NOMO-1 (cell line): ENCODE data around the gene C1orf21.
"Not testable (repeated sequence)": the region's sequence is repeated elsewhere in the genome, so short reads cannot be mapped to it uniquely, and the experiment has no call there.

ENCODE experiments used
- DNase-seq, 2 experiments: peaks; one replicate each; lab custom pipeline; 2025; ENCODE audit not compliant: unreplicated experiment in 2 of 2; lab: John Stamatoyannopoulos, UW

The C1orf21 gene

DNA sequence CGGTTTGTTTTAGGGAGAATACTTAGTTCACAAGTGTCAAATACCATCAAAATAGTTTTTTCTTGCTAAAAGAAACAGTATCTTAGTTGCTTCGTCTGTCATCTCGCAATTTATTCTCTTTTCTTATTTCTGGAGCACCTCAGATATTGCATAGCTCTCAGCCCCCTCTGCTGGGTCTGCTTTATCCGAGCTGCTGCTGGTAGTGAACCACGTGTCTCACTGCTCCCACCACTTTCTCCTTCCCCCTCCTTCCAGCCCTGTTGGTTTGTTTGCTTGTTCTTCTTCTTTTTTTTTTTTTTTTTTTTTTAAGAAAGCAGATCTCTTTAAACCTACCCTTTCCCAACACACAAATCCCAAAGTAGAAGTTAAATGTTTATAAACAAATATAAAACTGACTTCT lies 197.0 kb downstream of the C1orf21 start:
- DNase-seq: no peak

DNA sequence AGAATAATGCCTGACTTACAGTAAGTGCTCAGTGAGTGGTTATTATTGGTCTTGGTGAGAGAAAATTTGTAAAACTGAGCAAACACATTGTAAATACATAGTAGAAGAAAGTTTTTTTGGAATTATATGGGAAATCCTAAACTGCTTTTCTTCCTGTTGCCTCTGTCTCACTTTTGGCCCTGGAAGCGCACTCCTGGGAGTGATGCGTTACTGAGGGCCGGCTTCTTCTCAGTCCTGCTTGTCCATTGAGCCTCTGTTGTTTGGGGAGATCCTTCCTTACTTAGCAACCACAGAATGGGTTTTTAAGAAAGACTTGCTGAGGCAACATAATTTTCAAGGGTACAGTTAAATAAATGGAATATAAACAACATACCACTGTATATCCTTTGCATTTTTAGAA lies 201.9 kb downstream of the C1orf21 start:
- DNase-seq: no peak

DNA sequence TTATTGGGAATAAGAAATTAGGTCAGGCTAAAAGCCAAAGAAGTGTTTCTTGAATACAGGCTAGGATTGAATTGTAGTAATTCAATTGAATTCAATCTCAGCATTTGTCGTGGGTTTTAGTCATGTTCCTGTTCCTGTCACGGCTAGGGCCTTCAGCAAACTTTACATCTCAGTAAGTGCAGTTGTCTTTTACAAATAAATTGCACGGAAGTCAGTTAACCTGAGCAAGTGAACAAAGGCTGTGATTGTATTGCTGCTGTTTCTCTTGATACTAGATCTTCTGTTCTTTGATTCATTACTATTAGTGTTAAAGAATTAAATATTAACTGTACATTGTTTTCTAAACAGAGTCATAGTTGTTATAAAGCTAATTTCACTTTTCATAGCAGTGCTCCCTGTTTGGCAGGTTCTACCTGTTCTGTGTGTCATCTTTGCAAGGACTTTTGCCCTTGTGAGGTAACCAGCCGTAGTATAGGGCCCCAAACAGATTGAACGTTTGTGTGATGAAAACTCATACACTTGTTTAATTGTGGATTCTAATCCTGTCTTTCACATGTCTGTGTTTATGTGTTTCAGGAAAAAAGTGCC lies 203.4 kb downstream of the C1orf21 start:
- no peak for DNase-seq

DNA sequence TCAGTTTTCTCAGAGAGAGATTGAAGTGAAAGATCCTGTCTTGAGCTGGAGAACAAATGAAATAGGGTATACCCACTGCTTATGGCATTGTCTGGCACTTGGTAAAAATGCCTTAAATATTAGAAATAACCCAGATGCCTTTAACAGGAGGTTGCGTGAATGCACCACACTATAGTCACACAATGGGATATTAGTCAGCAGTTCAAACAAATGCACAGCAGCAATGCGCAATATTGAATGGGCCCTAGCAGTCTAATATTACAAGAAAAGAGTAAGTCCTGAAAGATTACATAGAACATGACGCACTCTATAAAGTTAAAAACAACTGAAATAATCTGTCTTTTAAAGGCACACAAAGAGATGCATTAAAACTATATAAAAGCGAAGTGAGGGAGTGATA lies 206.8 kb downstream of the C1orf21 start:
- no peak for DNase-seq

DNA sequence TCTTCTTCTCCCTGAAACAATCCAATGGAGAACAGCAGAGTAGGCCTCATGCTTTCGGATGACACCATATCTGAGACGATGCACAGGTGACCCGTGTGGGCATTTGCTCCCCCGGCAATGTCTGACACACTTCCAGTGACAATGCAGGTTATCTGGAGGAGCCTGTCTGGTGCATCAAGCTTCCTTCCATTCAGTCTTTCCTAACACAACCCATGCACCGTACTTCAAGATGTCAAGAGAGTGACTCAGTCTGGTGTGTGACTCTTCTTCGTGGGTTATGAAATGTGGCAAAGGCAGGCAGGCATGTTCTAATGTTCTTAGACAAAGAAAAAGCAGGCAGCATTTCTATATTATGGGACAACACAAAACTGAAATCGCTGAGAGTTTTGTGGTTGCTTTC lies 208.8 kb downstream of the C1orf21 start:
- DNase-seq: no peak

DNA sequence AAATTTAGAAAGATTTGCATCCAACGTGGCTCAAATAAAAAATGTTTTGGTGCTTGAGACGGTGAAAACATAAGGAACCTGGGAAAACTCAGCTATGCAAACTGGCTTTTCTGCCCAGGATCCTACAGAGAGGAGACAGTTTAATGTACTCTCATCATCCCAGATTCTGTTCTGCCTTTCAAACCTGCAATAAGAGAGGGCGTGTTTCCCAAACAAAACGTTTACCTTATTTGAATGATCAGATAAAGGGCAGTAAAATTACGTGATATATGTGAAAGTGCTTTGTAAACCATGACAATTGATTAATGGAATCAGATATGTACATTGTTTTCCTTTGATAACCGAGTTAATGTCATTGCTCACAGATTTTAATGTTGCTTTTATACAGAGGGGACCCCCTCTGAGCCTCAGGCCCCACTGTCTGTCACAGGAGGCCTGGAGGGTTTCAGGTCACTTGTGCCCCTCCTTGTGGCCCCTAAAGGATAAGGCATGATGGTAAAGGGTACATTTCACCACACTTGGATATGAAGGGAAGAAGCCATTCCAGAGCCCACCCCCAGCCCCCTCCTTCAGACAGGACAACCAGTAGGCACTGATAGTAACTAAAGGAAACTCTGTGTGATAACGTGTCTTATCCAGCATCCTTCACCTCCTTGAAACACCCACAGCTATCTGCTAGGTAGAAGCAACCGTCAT lies 210.3 kb downstream of the C1orf21 start:
- no peak for DNase-seq

DNA sequence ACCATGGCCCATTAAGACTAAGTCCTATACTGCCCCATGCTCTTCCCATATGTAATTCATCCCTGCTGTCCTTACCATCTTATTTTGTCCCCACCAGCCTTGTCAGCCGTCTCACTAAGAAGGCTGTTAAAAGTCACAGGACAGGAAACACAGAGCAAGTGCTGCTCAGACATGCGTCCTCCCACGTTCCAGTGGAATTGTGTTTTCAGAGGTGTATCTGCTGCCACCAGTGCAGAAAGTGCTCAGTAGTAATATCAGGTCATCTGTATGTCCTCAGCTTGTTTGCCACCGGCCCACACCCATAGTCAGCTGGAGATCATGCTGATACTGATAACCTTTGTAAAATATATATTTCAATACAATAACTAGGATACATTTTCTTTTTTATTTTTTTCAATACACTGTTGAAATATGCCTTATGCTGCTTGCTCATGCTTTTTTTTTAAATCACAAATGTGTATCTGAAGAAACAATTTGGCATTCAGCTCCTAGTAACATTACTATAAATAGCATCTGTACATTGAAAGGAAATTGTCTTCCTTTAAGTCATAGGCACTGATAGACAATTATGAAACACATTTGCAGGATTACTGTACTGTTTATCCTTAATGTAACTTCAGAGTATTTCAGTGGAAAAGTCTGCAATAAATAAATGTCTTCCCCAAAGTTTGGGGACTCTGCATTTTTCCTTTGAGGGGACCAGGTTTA lies 211.0 kb downstream of the C1orf21 start:
- DNase-seq: no peak

DNA sequence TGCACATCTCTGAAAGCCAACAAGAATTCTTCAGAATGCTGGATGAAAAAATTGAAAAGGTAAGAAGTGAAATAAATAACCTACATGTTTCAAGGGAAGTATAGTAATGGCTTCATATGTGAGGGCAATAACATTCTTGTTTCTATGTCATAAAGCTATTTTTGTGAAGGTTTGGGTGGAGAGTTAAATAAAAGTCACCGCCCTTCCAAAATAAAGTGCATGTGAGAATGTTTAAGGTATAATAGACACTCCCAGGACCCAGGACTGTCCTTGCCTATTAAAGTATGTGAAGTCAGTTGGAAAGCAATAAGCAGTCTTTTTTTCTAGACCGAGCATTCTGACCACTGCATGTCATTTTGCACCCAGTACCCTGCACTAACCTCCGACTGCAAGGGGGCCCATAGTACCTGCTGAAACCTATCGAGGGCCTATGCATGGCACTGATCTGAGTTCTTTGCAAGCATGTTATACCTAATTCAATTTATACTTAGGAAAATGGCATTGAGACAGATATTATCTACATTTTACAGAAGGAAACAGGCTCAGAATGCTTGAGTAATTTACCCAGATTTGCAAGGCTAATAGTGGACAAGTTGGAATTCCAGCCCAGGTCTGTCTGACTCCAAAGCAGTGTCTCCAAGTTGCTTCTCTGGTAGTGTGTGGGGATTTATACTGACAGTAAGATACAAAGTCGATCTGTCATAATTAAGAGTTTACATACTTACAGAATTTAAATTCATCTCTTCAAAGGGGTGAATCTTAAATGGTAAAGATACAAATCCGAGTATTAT lies 211.8 kb downstream of the C1orf21 start:
- DNase-seq: no peak

DNA sequence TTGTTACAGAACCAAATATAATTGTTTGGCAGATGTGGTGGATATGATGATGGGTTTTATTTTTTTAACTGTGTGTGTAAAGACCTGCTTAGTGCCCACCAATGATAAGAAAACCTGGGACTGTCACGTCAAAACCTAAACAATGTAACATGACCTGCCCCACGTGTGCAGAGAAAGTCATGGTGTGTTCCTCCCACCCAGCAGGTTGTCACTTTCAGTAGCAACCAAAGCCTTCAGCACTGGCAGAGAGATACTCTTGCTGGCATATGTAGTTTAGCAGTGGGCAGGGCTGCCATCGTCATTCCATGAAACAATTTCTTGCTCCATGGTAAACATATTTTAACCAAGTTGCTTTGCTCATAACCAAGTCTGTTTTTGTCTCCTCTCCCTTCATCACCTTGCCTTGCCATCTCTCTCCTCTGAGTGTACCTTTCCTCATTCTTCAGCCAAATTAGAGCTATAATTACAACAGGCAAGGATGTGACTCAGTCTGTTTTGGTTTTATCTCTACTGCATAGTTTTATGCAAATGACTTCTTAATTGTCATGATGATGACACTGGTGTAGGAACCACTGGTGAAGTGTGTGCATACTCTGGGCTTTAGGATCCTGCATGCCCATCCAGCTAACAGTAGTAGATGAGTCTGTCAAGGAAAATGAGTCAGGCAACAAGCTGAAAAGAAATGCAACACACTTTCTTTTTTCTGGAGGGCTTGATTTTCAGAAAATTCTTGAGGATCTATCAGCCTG lies 217.5 kb downstream of the C1orf21 start:
- DNase-seq: peak in 1 of 2 experiments; percentile 7

DNA sequence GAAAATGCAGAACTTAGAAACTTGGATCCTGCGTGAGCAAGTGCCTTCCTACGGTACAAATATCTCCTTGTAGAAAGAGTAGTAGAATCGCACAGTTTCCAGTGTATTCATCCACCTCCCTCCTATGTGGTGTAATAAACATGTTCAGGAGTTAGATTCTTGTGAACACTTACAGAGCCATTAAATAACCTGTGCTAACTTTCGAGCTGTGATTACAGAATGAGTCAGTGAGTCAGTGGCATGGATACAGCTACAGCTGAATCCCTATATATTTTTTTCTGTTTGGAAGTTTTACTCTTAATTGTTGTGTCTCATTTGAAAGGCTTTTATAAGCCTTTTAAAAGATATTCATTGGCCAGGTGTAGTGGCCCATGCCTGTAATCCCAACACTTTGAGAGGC lies 219.1 kb downstream of the C1orf21 start:
- DNase-seq: no peak

DNA sequence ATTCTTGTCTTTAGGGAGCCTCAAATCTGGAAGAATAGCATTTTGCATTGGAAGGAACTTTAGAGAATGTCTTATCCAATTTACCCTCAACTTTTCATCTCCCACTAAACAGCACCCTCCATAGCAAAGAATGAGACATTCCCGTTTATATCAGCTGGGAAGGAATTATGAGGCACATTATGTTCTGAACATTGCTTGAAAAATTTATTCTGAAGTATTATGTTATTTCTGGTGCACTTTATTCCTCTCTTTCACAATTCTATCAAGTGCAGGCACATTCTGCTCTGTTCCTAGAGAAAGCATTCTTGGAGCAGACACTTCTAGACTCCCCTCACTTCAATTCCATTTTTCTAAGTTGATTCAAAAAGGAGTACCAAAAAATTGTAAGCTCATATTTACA lies 220.0 kb downstream of the C1orf21 start:
- DNase-seq: no peak

DNA sequence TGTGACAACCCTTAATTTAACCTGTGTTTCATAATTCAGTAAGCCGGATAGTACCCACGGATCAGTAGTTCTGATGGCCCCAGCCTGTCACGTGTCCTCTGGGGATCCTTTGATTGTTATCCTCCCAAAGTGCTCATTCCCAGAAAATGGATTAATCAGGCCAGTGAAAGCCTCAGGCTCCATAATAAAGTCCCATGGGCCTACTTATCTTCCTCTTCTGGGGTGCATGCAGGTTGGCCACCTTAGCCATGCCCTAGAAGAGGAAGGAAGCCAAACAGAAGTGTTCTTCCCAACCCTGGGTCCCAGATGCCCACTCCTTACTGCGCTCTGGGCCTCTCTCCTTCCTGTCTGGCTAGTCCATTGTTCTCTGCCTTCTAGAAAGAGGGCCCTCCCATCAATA lies 221.8 kb downstream of the C1orf21 start:
- DNase-seq: no peak

DNA sequence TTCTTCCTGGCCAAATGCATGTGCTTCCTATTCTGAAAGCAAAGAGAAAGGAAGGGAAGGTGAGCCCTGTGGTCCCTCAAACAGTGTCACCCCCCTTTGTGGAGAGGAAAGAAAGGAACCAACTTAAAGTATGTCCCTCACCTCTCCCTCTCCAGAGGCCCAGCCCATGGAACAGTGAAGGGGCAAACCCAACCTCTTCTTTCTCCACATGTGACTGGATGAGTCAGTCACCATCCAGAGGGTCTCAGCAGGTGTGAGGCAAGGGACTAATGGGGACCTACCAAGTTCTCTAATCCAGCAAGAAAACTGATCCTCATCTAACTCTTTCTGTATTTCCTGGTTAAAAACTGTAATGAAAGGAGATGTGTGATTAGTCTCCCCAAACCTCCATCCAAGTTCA lies 222.2 kb downstream of the C1orf21 start:
- DNase-seq: no peak

DNA sequence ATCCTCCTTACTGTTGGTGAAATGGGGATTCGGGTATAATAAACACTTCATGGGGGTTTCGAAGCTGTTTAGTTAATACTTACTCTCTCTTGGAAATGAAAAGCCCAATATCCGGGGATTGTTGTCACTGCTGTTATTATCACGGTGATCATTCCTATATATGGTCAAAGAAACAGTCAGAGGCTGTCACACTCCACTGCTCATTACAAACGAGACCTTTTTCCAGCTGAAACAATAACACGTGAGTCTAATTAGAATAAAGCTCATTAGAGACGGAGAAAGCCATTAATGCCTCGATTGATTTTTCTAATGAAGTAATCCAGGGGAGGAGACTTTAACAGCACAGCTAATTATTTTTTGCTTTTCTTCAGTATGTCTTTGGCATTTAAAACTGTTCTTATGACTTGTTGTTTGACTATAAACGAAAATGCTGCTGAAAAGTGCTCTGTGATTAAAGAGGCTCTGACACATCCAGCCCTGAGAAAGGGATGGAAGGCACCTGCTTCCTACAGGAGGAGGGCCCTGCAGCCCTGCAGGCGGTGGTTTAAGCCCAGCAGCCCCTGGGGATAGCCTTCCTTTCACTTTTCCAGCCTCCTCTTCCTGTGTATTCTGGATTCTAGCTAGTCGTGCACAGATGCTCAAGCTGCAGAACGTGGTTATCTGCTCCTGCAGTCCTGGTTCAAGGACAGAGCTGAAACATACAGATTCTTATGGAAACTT lies 224.2 kb downstream of the C1orf21 start:
- no peak for DNase-seq

DNA sequence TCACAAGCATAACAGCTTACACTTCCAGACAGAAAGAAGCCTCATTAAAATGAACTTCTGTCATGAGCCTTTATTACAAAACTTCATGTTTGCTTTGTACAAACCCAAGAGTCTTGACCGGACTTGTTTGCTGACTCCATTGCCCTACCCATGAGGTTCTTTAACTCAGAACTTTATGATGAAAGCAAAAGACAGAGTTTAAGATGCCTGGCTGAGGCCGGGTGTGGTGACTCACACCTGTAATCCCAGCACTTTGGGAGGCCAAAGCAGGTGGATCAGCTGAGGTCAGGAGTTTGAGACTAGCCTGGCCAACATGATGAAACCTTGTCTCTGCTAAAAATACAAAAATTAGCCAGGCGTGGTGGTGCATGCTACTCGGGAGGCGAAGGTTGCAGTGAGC lies 225.4 kb downstream of the C1orf21 start:
- not testable (repeated sequence) for DNase-seq

DNA sequence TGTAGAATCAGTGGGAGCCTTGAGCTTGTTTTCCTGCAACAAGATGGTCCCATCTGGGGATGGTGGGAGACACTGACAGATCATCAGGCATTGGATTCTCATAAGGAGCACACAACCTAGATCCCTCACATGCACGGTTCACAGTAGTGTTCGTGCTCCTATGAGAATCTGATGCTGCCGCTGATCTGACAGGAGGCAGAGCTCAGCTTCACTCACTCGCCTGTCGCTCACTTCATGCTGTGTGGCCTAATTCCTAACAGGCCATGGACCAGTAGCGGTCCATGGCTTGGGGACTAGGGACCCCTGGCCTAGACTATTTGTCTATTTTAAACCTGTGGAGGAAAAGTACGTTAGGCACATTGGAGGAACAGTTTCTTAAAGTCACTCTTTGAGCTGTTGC lies 227.8 kb downstream of the C1orf21 start:
- DNase-seq: no peak

DNA sequence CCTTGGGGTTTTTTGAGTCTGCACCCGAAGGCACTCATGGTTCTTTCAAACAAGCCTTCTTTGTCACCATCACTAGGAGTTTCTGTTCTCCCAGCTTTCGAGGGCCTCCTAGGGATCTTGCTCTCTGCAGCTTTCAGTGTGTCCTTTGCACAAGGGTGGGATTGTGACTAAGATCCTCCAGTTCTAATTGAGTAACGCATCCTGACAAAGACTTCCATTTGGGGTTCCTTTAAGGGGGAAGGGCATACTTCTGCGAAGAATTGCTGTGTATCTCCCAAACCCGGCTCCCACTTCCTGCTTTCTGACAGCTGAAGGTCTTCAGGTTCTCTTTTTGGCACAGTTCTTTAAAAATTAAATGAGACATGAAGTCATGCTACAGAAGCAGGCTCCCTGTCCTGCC lies 228.5 kb downstream of the C1orf21 start:
- peak; percentile 33 to 70 for DNase-seq

DNA sequence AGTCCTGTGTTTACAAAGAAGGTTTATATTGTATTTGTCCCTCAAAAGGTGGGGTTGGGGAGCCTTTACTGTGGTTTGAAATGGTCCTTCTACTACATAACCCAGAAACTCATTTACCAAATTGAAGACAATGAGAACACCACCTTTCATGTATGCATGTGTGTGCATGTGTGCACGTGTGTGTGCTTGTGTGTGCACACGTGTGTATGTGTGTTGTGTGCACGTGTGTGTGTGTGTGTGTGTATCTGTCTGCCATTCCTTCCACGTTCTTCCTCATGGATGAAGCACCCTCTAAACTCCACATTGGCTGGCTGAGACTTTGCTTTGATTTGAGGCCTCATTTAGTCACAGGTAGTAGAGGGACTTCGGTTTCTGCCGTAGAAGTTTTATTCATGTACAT lies 229.7 kb downstream of the C1orf21 start:
- no peak for DNase-seq

DNA sequence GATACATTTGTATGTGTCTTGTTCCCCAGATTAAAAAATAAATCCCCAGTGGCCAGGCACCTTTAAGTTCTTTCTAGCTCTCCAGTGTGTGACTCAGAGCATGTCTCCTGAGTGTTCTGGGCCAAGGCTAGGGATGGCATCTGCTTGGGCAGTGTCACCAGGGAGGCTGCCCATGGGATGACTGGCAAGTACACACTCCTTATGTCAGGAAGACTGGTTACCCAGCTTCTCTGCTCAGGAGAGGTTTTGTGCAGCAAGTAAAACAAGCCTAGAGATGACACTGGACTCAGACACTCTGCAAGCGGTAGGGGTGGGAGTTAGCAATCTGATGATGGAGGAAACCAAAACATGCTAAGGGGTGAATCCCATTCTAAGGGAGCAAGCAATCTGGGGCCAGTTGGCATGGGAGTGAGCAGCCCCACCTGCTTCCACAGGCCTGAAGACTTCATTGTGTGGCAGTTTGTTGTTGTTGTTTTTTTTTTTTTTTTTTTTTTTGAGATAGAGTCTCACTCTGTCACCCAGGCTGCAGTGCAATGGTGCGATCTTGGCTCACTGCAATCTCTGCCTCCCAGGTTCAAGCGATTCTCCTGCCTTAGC lies 230.7 kb downstream of the C1orf21 start:
- no peak for DNase-seq

DNA sequence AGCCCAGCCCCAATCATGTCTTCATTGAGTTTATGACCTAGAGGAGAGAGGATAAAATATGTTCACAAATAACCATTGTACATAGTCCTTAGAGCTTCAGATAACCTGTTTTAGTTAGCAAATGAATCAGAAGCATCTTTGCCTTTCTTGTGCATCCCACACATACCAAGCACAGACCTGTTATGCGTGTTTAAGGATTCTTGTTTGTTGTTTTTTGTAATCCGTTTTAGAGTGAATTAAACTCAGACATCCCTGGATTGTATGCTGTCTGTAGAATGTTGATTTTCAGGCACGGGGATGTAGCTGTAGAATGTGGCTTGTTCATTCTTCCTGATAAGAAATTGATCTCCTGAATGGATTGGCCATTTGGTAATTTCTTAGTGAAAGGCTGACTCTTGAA lies 232.0 kb downstream of the C1orf21 start:
- no peak for DNase-seq
